Neuronal stem cell (in vitro differentiated cells): Measurements from ENCODE around the gene ZNF592.
A peak's percentile ranks its signal among the peaks of the same experiment; 100 is the strongest.

Experiments used
- DNase-seq: peaks from one replicate; pipeline ENCODE4 v3.0.0-alpha.2; 2013; ENCODE audit warnings: low spot score
- H2AFZ ChIP-seq: one replicate; pipeline ENCODE4 v1.6.1; 2013; ENCODE audit warnings: mild to moderate bottlenecking, low read length, inconsistent platforms
- H2AK5ac ChIP-seq: 2 replicates; pipeline ENCODE4 v1.6.1; 2013; ENCODE audit warnings: low read depth, mild to moderate bottlenecking, inconsistent platforms, low read length, moderate library complexity, mixed read lengths
- H2BK120ac ChIP-seq: 2 replicates; pipeline ENCODE4 v1.6.1; 2013; ENCODE audit warnings: low read depth, mild to moderate bottlenecking, inconsistent platforms, low read length, moderate library complexity, mixed read lengths
- H2BK12ac ChIP-seq: one replicate; pipeline ENCODE4 v1.6.1; 2013; ENCODE audit warnings: low read length, inconsistent platforms
- H2BK15ac ChIP-seq: 2 replicates; pipeline ENCODE4 v1.6.1; 2013; ENCODE audit warnings: mild to moderate bottlenecking, low read length, inconsistent platforms, mixed read lengths
- H2BK5ac ChIP-seq: one replicate; pipeline ENCODE4 v1.6.1; 2013; ENCODE audit warnings: inconsistent platforms, mild to moderate bottlenecking, low read length, moderate library complexity
- H3K14ac ChIP-seq: one replicate; pipeline ENCODE4 v1.6.1; 2013; ENCODE audit warnings: low read length, inconsistent platforms
- H3K18ac ChIP-seq: 2 replicates; pipeline ENCODE4 v1.6.1; 2013; ENCODE audit warnings: low read length, inconsistent platforms
- H3K23ac ChIP-seq: 2 replicates; pipeline ENCODE4 v1.6.1; 2013; ENCODE audit warnings: low read depth, mild to moderate bottlenecking, mixed read lengths, low read length, inconsistent platforms; ENCODE audit not compliant: poor library complexity
- H3K27ac ChIP-seq: replicated peaks from 3 replicates; pipeline ENCODE4 v1.5.1; 2013; ENCODE audit warnings: low read length, inconsistent platforms
- H3K27me3 ChIP-seq, 3 experiments: 2 replicates each; pipeline ENCODE4 v1.6.1; 2013; ENCODE audit warnings: low read length in 3 of 3, mild to moderate bottlenecking in 2 of 3, inconsistent platforms in 1 of 3, low read depth in 1 of 3, mixed read lengths in 1 of 3, moderate library complexity in 1 of 3; ENCODE audit not compliant: control insufficient read depth in 3 of 3, insufficient read depth in 3 of 3
- H3K36me3 ChIP-seq, 2 donors: replicated peaks in 1 of 2; 2 replicates each; pipeline ENCODE4 v1.6.1; 2013; ENCODE audit warnings: low read length in 2 of 2; ENCODE audit not compliant: control insufficient read depth in 2 of 2, insufficient read depth in 2 of 2
- H3K4ac ChIP-seq: 2 replicates; pipeline ENCODE4 v1.6.1; 2013; ENCODE audit warnings: inconsistent platforms, mild to moderate bottlenecking, low read length, moderate library complexity
- H3K4me1 ChIP-seq, 2 donors: 1 replicate in 1 of 2; 2 replicates in 1 of 2; pipeline ENCODE4 v1.6.1; 2013; ENCODE audit warnings: low read length in 2 of 2, low read depth in 1 of 2; ENCODE audit not compliant: control insufficient read depth in 2 of 2, insufficient read depth in 1 of 2
- H3K4me2 ChIP-seq: one replicate; pipeline ENCODE4 v1.6.1; 2013; ENCODE audit warnings: mild to moderate bottlenecking, low read length, inconsistent platforms; ENCODE audit not compliant: insufficient read depth, poor library complexity, severe bottlenecking
- H3K4me3 ChIP-seq, 2 donors: 2 replicates each; pipeline ENCODE4 v1.5.1; 2013; ENCODE audit warnings: low read length in 2 of 2, mild to moderate bottlenecking in 2 of 2, inconsistent platforms in 1 of 2, moderate library complexity in 1 of 2
- H3K79me1 ChIP-seq: one replicate; pipeline ENCODE4 v1.6.1; 2013; ENCODE audit warnings: low read depth, mild to moderate bottlenecking, inconsistent platforms, low read length, moderate library complexity
- H3K9ac ChIP-seq: one replicate; pipeline ENCODE4 v1.6.1; 2013; ENCODE audit warnings: mild to moderate bottlenecking, low read depth, low read length, inconsistent platforms; ENCODE audit not compliant: poor library complexity
- H3K9me3 ChIP-seq, 2 donors: replicated peaks in 1 of 2; 2 replicates each; pipeline versions ENCODE3 to v1.6.1; 2013; ENCODE audit warnings: low read length in 2 of 2, mild to moderate bottlenecking in 2 of 2, inconsistent platforms in 1 of 2, low read depth in 1 of 2, mixed read lengths in 1 of 2, moderate library complexity in 1 of 2; ENCODE audit not compliant: control insufficient read depth in 2 of 2, insufficient read depth in 1 of 2
- H4K8ac ChIP-seq: one replicate; pipeline ENCODE4 v1.6.1; 2013; ENCODE audit warnings: low read depth, mild to moderate bottlenecking, inconsistent platforms, low read length, moderate library complexity
- H4K91ac ChIP-seq: one replicate; pipeline ENCODE4 v1.6.1; 2013; ENCODE audit warnings: low read length, low read depth, mild to moderate bottlenecking, inconsistent platforms; ENCODE audit not compliant: poor library complexity
- WGBS, 2 donors: extraction: QIAGEN DNeasy Blood & Tissue Kit; methylation state at CpG; one replicate each; pipeline ENCODE4 v1.1.7; 2013; ENCODE audit warnings: missing lambda C conversion rate in 2 of 2, mixed read lengths in 1 of 2; ENCODE audit not compliant: insufficient read length in 2 of 2, insufficient replicate concordance in 1 of 2; ENCODE audit errors: extremely low coverage in 2 of 2; 5-methylcytosine and 5-hydroxymethylcytosine counted together

Gene ZNF592

DNA sequence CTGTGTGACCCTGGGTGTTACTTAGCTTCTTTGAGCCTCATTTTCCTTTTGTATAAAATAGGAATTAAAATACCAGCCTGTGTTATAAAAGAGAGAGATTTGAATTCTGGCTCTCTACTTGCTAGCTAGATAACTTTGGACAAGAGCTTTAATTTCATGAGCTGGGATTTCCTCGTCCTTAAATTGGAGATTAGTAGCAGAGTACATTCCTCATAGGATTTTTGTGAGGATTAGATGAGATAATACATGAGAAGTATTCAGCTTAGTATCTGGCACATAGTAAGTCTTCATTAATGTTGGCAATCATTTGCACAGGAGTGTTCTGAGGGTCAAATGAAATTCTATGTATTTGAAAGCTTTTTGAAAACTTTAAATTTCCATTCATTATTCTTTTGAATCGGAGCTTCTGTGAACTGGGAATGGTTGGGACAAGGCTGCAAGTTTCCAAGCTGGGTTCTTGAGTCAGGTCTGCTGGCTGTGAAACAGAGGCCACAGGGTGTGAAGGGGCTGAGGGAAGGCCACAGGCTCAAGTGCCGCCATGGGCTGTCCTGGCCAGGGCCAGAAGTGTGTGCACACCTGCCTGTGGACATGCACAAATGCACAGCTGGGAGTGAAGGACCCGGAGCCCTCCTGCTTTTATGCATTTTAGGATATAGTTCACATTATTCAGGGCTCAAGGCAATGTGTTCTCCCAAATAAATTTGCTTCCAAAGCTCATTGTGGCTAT, 86.0 kb downstream of the ZNF592 start:
- Histone ChIP-seq H2BK15ac (no peak overlapping the region), H3K4me3 (no peak overlapping the region), H4K91ac (no peak overlapping the region), H3K9ac (no peak overlapping the region), H3K27ac (no peak overlapping the region), H2BK120ac (no peak overlapping the region), H3K36me3 (peaks cover 0 to 4% of the 10 kb centered on the region in 2 donors), H4K8ac (no peak overlapping the region), H3K14ac (no peak overlapping the region), H3K4me2 (no peak overlapping the region), H2AK5ac (no peak overlapping the region), H3K27me3 (peaks cover 0 to 19% (median 0%) of the 10 kb centered on the region in 3 experiments), H2AFZ (no peak overlapping the region), H3K18ac (no peak overlapping the region), H2BK5ac (no peak overlapping the region), H3K79me1 (no peaks in the 10 kb centered on the region), H3K4ac (no peak overlapping the region), H3K23ac (no peak overlapping the region), H3K4me1 (no peaks in the 10 kb centered on the region), H2BK12ac (no peak overlapping the region), H3K9me3 (no peaks in the 10 kb centered on the region)
- no CpG with 5 or more reads among the region's 4 CpGs for WGBS, 2 donors
- no peak for DNase-seq

DNA sequence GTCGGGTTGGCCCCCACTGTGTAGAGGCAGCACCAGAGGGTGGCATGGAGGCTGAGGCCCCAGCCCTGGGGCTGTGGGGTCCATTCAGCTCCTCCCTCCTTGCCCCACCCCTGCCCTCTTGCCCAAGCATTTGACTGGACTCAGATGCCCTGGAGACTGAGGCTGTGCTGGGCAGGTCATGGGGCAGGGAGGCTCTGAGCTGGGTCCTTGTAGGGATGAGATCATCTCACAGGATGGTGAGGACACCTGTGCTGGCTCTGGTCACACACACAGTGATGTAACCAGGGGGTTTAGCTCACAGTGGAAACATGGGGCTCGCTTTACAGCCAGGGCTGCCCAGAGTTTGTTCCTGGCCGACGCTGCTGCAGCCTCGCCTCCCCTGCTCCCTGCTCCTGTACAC, 86.6 kb downstream of the ZNF592 start:
- Histone ChIP-seq H2AFZ (no peak overlapping the region), H2BK12ac (no peak overlapping the region), H2BK5ac (no peak overlapping the region), H4K8ac (no peak overlapping the region), H3K36me3 (peaks cover 0 to 4% of the 10 kb centered on the region in 2 donors), H3K23ac (peak overlapping the region; percentile 3), H2AK5ac (no peak overlapping the region), H3K18ac (peak overlapping the region; percentile 27), H3K4ac (no peak overlapping the region), H3K27me3 (peaks cover 0 to 19% (median 0%) of the 10 kb centered on the region in 3 experiments), H3K27ac (no peak overlapping the region), H3K14ac (no peak overlapping the region), H3K4me1 (no peaks in the 10 kb centered on the region), H3K4me2 (no peak overlapping the region), H3K9ac (peak overlapping the region; percentile 9), H3K79me1 (no peaks in the 10 kb centered on the region), H2BK120ac (no peak overlapping the region), H2BK15ac (no peak overlapping the region), H3K9me3 (no peaks in the 10 kb centered on the region), H3K4me3 (no peak overlapping the region), H4K91ac (no peak overlapping the region)
- DNase-seq: no peak
- WGBS, 2 donors: no CpG with 5 or more reads among the region's 5 CpGs

DNA sequence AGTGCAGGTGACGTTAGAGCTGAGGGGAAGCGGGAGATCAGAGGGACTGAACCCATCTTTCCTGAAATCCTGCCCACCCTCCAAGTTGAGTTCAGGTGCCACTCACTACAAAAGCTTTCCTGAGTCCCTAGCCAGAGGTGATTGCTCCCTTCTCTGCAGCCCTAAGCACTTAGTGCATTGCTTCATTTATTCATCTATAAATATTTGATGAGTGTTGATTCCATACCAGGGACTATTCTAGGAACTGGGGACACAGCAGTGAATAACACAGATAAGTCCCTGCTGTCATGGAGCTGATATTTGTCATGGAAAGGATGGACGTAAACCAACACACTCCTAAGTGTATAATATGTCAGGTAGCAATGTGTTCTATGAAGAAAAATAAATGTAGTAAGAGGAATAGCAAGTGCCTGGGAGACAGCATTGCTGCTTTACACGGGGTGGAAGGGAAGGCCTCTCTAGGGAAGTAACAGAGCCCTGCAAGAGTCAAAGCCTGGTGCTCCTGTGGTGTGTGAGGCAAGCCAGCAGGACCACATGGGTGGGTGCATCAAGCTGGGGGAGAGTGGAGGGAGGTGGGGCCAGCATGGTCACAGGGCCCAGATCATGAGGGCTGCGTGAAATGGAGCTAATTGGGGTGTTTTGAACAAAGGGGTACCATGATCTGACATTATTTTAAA, 87.4 kb downstream of the ZNF592 start:
- H3K23ac ChIP-seq: no peak overlapping the region
- peaks cover 0 to 19% (median 0%) of the 10 kb centered on the region in 3 experiments for H3K27me3 ChIP-seq
- no peak overlapping the region for H2BK120ac ChIP-seq
- H3K9ac ChIP-seq: no peak overlapping the region
- no peak overlapping the region for H3K4me2 ChIP-seq
- no peak overlapping the region for H2BK5ac ChIP-seq
- no peaks in the 10 kb centered on the region for H3K4me1 ChIP-seq
- no peaks in the 10 kb centered on the region for H3K9me3 ChIP-seq
- H3K14ac ChIP-seq: no peak overlapping the region
- no peak overlapping the region for H2AFZ ChIP-seq
- no peak overlapping the region for H4K91ac ChIP-seq
- H3K27ac ChIP-seq: no peak overlapping the region
- H3K4ac ChIP-seq: no peak overlapping the region
- H3K4me3 ChIP-seq: no peak overlapping the region
- no peak for DNase-seq
- no peak overlapping the region for H2BK12ac ChIP-seq
- H3K36me3 ChIP-seq: peaks cover 0 to 4% of the 10 kb centered on the region in 2 donors
- WGBS, 2 donors: no CpG with 5 or more reads among the region's 5 CpGs
- H2AK5ac ChIP-seq: no peak overlapping the region
- H3K79me1 ChIP-seq: no peaks in the 10 kb centered on the region
- H4K8ac ChIP-seq: no peak overlapping the region
- no peak overlapping the region for H3K18ac ChIP-seq
- no peak overlapping the region for H2BK15ac ChIP-seq

DNA sequence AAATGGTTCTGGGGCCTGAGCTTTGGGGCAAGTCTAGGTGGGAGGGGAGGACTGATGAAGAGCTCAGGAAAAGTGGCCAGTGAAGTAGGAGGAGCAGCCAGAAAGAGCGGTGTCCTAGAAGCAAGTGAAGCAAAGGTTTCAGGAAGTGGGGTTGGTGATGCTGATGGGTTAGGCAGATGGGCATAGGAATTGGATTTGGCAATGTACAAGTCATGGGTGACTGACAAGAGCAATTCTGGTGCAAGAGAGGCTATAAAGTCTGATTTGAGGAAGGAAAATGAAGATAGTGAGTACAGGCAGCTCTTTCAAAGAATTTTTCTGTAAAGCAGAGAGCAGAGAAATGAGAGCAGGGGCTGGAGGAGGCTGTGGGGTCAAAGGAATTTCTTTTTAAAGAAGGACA, 88.5 kb downstream of the ZNF592 start:
- no peak overlapping the region for H4K91ac ChIP-seq
- H3K4me3 ChIP-seq: no peak overlapping the region
- H4K8ac ChIP-seq: no peak overlapping the region
- peaks cover 0 to 4% of the 10 kb centered on the region in 2 donors for H3K36me3 ChIP-seq
- H2AK5ac ChIP-seq: no peak overlapping the region
- H3K4ac ChIP-seq: no peak overlapping the region
- no peak overlapping the region for H2BK15ac ChIP-seq
- H3K79me1 ChIP-seq: no peaks in the 10 kb centered on the region
- H2AFZ ChIP-seq: no peak overlapping the region
- no peak overlapping the region for H3K23ac ChIP-seq
- DNase-seq: no peak
- no peak overlapping the region for H2BK12ac ChIP-seq
- no peak overlapping the region for H2BK5ac ChIP-seq
- H3K9ac ChIP-seq: no peak overlapping the region
- no peak overlapping the region for H3K4me2 ChIP-seq
- no peaks in the 10 kb centered on the region for H3K4me1 ChIP-seq
- H3K27ac ChIP-seq: no peak overlapping the region
- H3K18ac ChIP-seq: no peak overlapping the region
- peaks cover 0 to 19% (median 0%) of the 10 kb centered on the region in 3 experiments for H3K27me3 ChIP-seq
- no peak overlapping the region for H2BK120ac ChIP-seq
- WGBS, 2 donors: no CpG with 5 or more reads among the region's 1 CpG
- no peak overlapping the region for H3K14ac ChIP-seq
- H3K9me3 ChIP-seq: no peaks in the 10 kb centered on the region
